Measurements from ENCODE around the gene CCT3.
"Not testable (repeated sequence)": the region's sequence is repeated elsewhere in the genome, so short reads cannot be mapped to it uniquely, and the experiment has no call there.

Gene CCT3

GRCh38 chr1:156371553-156372264 is 33.6 kb upstream of the CCT3 start:
- no peak for DNase-seq
- H3K9me3 ChIP-seq (ENCODE audit: insufficient read depth, low read length, severe bottlenecking) = no peaks in the 10 kb centered on the region
- no peaks in the 10 kb centered on the region for H4K20me1 ChIP-seq (ENCODE audit: insufficient read depth, low read length)
- TF ChIP-seq EZH2 (IDR thresholded peaks at IDR 0.05; ENCODE audit: borderline replicate concordance, low read depth, low read length, severe bottlenecking) (no peak), CTCF (IDR thresholded peaks at IDR 0.05; ENCODE audit: borderline replicate concordance, extremely low read depth, low read length, poor library complexity, severe bottlenecking) (no peak)
- H3K4me2 ChIP-seq (ENCODE audit: insufficient read depth, low read length) = no peak overlapping the region
- H3K4me3 ChIP-seq (ENCODE audit: low read depth in 1 of 2, low read length in 2 of 2) = no peak overlapping the region
- no peaks in the 10 kb centered on the region for H3K79me2 ChIP-seq (ENCODE audit: insufficient read depth, low read length)
- H3K27ac ChIP-seq (ENCODE audit: low read length) = no peak overlapping the region
- no peak overlapping the region for H2AFZ ChIP-seq (ENCODE audit: low read depth, low read length)
- H3K27me3 ChIP-seq (ENCODE audit: insufficient read depth, low read length, poor library complexity) = no peaks in the 10 kb centered on the region
- no peaks in the 10 kb centered on the region for H3K4me1 ChIP-seq (ENCODE audit: insufficient read depth, low read length)
- no peak for ATAC-seq (ENCODE audit: insufficient read depth, low read depth)
- H3K9ac ChIP-seq (ENCODE audit: low read depth, low read length) = no peak overlapping the region
- H3K36me3 ChIP-seq (ENCODE audit: insufficient read depth, low read length) = no peaks in the 10 kb centered on the region

GRCh38 chr1:156369685-156370286 is 31.7 kb upstream of the CCT3 start:
- H3K9me3 ChIP-seq (ENCODE audit: insufficient read depth, low read length, severe bottlenecking); H4K20me1 ChIP-seq (ENCODE audit: insufficient read depth, low read length); H3K9ac ChIP-seq (ENCODE audit: low read depth, low read length); H3K4me3 ChIP-seq (ENCODE audit: low read depth in 1 of 2, low read length in 2 of 2); H3K27ac ChIP-seq (ENCODE audit: low read length); H3K79me2 ChIP-seq (ENCODE audit: insufficient read depth, low read length); ATAC-seq (ENCODE audit: insufficient read depth, low read depth); H3K36me3 ChIP-seq (ENCODE audit: insufficient read depth, low read length); H3K27me3 ChIP-seq (ENCODE audit: insufficient read depth, low read length, poor library complexity); H2AFZ ChIP-seq (ENCODE audit: low read depth, low read length); H3K4me1 ChIP-seq (ENCODE audit: insufficient read depth, low read length); H3K4me2 ChIP-seq (ENCODE audit: insufficient read depth, low read length); DNase-seq: not testable (repeated sequence)

GRCh38 chr1:156368889-156369684 is 31.0 kb upstream of the CCT3 start, which contains the start of gene RHBG:
TSS of gene RHBG (plus strand) at chr1:156369211. CDS start at chr1:156369250, 39 bp downstream.
- Histone ChIP-seq H3K27me3 (ENCODE audit: insufficient read depth, low read length, poor library complexity) (peaks cover 5% of the 10 kb centered on the region), H3K9me3 (ENCODE audit: insufficient read depth, low read length, severe bottlenecking) (no peaks in the 10 kb centered on the region), H3K79me2 (ENCODE audit: insufficient read depth, low read length) (no peaks in the 10 kb centered on the region), H2AFZ (ENCODE audit: low read depth, low read length) (no peak within 1 kb of the TSS), H3K4me2 (ENCODE audit: insufficient read depth, low read length) (no peak within 1 kb of the TSS), H3K4me3 (ENCODE audit: low read depth in 1 of 2, low read length in 2 of 2) (no peak within 1 kb of the TSS), H3K27ac (ENCODE audit: low read length) (no peak within 1 kb of the TSS), H3K9ac (ENCODE audit: low read depth, low read length) (no peak within 1 kb of the TSS), H3K36me3 (ENCODE audit: insufficient read depth, low read length) (no peaks in the 10 kb centered on the region), H3K4me1 (ENCODE audit: insufficient read depth, low read length) (no peaks in the 10 kb centered on the region), H4K20me1 (ENCODE audit: insufficient read depth, low read length) (no peaks in the 10 kb centered on the region)
- no peak for DNase-seq
- TF ChIP-seq EZH2 (IDR thresholded peaks at IDR 0.05; ENCODE audit: borderline replicate concordance, low read depth, low read length, severe bottlenecking) (no peak), CTCF (IDR thresholded peaks at IDR 0.05; ENCODE audit: borderline replicate concordance, extremely low read depth, low read length, poor library complexity, severe bottlenecking) (no peak)
- ATAC-seq (ENCODE audit: insufficient read depth, low read depth) = no peak

- ATAC-seq (ENCODE audit: insufficient read depth, low read depth) (no peak), DNase-seq (no peak)
- H3K4me1 ChIP-seq (ENCODE audit: insufficient read depth, low read length) = no peaks in the 10 kb centered on the region
- H4K20me1 ChIP-seq (ENCODE audit: insufficient read depth, low read length) = no peaks in the 10 kb centered on the region
- no peak overlapping the region for H3K9ac ChIP-seq (ENCODE audit: low read depth, low read length)
- peaks cover 5% of the 10 kb centered on the region for H3K27me3 ChIP-seq (ENCODE audit: insufficient read depth, low read length, poor library complexity)
- no peaks in the 10 kb centered on the region for H3K79me2 ChIP-seq (ENCODE audit: insufficient read depth, low read length)
- TF ChIP-seq CTCF (IDR thresholded peaks at IDR 0.05; ENCODE audit: borderline replicate concordance, extremely low read depth, low read length, poor library complexity, severe bottlenecking) (no peak), EZH2 (IDR thresholded peaks at IDR 0.05; ENCODE audit: borderline replicate concordance, low read depth, low read length, severe bottlenecking) (no peak)
- no peak overlapping the region for H3K4me3 ChIP-seq (ENCODE audit: low read depth in 1 of 2, low read length in 2 of 2)
- no peaks in the 10 kb centered on the region for H3K9me3 ChIP-seq (ENCODE audit: insufficient read depth, low read length, severe bottlenecking)
- H3K36me3 ChIP-seq (ENCODE audit: insufficient read depth, low read length) = no peaks in the 10 kb centered on the region
- H3K27ac ChIP-seq (ENCODE audit: low read length) = no peak overlapping the region
- no peak overlapping the region for H3K4me2 ChIP-seq (ENCODE audit: insufficient read depth, low read length)
- H2AFZ ChIP-seq (ENCODE audit: low read depth, low read length) = no peak overlapping the region
Observed at GRCh38 chr1:156368157-156368658, 30.1 kb upstream of the CCT3 start.

All from DND-41 (cell line).